ENCODE measurements around the gene MTUS2.
"Not testable (repeated sequence)": the region's sequence is repeated elsewhere in the genome, so short reads cannot be mapped to it uniquely, and the experiment has no call there.

Gene MTUS2

DNA sequence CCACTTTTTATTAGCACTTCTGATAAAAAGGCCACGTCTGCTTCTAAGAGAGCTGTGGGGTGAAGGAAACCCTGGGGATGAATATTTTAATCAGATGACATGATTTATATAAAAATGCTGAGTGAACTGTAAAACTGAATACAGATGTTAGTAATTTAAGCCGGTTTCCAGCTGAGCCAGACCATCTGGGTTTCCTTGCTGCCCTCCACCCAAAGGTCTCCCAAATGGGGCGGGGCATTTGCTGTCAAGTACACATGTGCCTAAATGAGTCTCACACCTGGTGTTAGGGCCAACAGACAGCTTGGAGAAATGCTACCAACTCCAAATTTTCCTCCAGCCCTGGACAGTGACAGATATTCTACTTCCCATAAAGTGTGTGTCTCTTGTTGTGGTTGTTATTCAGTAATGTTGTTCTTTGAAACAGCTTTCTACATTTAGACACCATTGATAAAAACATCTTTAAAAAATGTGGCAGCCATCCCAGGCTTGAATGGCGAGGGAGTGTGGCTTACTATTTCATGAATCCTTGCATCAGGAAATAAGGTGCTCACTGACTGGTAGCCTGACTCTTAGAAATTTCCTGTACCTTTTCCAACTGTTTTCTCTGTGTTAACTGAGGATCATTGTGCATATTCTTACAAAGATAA is 350.4 kb downstream of the MTUS2 start:
- no peak for DNase-seq

DNA sequence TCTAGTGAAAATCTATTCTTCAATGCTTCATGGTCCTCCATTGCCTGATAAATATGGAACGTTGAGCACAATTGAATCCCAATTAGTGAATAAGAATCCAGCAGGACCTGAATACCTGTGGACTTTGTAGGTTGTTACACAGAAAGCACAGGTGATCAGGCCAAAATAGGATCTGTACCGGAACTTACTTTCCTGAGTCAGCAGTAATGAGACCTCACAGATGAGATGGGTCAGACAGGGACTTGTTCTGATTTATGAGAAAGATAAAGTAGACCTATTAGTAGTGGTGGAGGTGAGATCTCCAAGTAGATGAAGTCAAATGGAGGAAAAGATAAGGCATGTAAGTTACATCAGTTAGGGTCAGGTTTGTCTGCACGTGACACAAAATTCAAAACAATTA is 351.1 kb downstream of the MTUS2 start:
- no peak for DNase-seq

DNA sequence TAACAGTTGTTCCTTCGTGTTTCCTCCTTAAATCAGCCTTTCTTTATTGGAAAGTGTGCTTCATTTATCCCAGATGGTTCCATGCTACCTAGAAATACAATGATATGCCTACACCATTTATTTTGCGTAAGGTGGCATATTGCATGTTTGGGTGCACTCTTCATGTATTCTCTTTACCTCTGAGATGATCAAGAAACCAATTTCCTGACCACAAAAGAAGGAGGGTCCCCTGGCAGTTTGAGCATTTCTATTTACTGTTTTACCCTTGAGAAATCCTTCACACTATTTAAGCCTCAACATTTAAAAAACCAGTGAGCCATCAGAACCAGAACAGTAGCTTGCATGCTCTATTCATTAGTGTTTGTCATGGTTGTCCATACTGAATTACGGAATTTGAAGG is 354.0 kb downstream of the MTUS2 start:
- no peak for DNase-seq

DNA sequence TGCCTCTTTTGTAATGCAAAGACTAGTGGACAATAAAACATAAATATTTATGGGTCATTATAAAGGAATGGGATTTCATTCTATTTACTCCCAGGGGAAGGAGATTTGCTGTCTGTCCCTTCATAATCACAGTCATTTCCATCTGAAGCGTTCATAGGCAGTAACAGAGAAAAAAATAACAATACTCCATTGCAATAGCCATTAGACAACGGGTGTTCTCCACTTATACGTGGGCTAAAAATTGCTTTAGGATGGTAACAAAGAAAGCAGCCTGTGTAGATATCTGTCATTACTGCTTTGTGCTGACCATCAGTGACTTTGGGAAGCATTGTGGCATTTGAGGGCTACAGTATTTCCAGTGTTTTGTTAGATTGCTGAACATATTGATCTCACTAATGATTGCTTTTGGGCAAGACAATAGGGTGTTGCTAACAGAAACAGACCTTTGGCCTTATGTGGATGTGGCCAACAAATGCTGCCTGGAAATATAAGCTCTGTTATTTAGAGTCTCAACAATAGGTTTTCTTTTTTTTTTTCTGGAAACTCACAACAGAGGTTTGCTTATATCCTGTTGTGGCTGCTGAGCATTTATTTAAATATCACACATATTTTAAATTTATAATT is 355.2 kb downstream of the MTUS2 start:
- no peak for DNase-seq

DNA sequence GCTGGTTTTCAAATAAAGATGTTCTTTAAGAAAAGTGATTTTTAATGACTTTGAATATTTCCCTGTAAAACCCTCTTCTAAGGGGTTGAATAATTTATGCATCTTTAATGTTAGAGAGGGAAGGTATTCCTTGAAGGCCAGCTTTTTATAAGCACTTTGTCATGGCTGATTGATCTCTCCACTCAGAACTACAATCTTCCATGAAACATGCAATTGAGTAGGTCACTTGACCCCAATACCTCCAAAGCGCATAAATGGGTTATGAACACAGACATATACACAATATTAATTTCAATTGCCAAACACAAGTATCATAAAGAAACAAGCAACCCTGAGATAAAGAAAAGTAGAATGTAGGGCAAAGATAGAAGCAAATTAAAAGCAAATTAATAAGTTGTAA is 359.9 kb downstream of the MTUS2 start:
- DNase-seq, result no peak

DNA sequence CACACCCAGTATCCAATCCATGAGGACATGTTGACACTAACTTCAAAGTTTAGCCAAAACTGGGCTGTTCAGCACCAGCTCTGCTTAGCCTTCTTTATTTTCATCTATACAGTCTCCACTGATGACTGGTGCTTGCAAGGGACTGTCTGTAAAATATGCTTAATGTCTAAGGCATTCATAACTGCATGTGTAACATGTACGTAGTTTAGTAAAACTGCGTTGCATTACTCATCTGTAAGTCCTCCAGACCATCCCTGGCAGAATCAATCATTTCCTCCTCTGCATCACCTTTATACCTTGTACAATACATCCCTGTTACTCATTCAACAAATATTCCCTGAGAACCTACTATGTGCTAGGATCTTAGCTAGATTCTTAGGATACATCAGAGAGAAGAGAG is 362.1 kb downstream of the MTUS2 start:
- no peak for DNase-seq

DNA sequence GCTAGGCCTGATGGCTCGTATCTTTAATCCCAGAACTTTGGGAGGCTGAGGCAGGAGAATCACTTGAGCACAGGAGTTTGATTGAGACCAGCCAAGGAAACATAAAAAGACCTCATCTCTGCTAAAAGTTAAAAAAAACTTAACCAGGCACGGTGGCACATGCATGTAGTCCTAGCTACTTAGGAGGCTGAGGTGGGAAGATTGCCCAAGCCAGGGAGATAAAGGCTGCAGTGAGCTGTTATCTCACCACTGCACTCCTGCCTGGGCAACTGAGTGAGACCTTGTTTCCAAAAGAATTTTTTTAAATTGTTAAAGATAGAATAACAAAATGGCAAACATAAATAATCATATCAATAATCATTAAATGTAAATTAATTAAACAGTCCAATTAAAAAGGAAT is 365.8 kb downstream of the MTUS2 start:
- no peak for DNase-seq

DNA sequence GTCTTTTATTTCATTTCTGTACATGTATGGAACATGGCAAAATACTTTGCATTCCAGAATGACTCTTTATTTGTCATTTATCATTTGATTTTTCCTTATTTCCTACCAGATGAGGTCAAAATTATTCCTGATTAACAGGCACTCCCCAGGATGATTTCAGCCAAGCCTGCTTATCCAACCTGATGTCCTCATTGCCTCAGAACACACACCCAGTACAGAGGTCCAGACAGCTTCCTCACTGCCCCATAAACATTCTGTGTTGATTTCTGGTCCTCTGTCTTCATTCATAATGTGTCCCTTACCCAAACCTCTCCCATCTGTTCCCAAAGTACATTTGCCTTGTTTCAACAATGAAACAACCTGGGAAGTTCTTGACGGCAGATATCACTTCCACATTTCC is 367.4 kb downstream of the MTUS2 start:
- no peak for DNase-seq

DNA sequence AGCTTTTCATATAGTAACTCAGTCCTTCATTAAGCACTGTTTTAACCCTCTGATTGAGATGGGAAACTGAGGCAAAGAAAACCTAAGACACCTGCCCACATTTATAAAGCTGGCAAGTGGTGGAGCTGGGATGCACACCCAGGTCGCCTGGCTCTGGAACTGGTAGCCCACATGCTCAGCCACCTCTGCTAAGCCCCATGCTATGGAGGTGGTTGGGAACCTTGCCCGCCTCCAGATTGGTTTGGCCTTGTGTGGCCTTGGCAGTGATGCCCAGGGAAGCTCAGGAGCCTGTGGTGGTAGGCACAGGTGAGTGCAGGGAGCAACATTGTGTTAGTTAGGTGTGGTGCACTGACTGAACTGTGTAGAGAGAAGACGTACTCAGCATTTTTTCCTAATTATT is 370.2 kb downstream of the MTUS2 start:
- no peak for DNase-seq

DNA sequence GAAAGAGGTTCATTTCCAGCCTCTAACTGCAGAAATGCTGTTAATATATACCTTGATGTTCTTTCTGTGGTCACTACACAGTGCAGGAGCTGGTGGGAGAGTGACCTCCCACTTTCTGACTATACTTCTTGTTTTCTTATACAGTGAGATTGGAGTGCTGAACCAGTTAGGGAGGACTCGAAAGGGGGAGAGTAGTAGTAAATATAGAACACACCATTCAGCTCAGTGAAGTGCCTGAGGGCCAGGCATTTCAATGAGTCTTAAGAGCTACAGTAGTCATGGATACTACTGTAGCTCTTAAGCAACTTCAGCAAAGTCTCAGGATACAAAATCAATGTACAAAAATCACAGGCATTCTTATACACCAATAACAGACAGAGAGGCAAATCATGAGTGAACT is 372.9 kb downstream of the MTUS2 start:
- DNase-seq, result no peak

DNA sequence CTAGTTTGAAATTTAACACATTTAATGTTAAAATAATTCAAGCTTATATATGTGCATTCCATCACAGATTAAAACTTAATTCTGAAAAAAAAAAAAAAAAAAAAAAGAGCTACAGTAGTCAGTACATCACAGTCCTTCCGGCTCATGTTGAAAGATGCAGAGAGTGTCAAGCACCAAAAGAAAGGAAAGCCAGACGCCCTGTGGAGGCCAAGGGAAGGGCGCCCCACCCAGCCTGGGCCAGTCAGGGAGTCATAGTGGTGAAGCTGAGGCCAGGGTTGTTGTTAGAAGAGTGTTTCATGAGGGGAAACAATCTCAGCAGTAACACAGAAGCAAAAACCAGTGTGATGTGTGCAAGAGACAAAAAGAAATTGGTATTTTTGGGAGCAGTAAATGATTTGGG is 375.3 kb downstream of the MTUS2 start:
- DNase-seq, result no peak

DNA sequence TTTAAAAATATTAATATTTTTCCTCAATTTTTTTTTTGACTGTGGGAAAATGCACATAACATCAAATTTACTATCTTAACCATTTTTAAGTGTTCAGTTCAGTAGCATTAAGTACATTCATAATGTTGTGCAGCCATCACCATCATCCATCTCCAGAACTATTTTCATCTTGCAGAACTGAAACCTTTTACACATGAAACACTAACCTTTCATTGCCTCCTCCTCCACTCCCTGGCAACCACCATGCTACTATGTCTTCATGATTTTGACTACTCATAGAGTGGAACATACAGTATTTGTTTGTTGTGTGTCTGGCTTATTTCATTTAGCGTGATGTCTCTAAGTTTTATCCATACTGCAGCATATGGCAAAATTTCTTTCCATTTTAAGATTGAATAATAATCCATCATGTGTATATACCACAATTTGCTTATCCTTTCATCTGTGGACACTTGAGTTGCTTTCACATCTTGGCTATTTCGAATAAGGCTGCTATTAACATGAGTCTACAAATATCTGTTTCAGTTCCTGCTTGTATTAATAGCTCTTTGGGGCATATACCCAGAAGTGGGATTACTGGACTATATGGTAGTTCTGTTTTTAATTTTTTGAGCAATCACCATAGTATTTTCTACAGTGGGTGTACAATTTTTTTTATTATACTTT is 376.4 kb downstream of the MTUS2 start:
- no peak for DNase-seq

DNA sequence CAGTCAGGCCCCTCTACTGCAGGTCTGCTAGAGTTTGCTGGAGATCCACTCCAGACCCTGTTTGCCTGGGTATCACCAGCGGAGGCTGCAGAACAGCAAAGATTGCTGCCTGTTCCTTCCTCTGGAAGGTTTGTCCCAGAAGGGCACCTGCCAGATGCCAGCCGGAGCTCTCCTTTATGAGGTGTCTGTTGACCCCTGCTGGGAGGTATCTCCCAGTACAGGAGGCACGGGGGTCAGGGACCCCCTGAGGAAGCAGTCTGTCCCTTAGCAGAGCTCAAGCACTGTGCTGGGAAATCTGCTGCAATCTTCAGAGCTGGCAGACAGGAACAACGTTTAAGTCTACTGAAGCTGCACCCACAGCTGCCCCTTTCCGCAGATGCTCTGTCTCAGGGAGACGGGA is 382.6 kb downstream of the MTUS2 start:
- DNase-seq, result not testable (repeated sequence)

DNA sequence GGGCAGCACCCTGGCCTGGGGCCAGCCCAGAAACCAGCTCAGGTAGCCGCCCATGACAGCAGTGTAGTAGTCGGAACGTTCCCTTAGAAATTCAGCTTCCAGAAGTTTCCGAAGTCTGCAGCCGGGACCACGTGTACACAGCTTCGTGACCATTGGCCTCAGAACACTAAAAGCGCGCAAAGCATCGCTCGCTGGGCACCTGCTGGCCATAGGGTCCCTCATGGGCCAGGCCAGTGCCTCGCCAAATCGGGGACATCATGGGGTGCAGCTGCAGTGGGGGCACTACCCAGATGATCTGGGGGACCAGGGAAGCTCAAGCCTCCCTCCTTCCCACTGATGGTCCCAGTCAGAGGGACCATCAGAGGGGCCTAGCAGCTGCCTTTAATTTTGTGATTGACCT is 384.5 kb downstream of the MTUS2 start:
- no peak for DNase-seq

DNA sequence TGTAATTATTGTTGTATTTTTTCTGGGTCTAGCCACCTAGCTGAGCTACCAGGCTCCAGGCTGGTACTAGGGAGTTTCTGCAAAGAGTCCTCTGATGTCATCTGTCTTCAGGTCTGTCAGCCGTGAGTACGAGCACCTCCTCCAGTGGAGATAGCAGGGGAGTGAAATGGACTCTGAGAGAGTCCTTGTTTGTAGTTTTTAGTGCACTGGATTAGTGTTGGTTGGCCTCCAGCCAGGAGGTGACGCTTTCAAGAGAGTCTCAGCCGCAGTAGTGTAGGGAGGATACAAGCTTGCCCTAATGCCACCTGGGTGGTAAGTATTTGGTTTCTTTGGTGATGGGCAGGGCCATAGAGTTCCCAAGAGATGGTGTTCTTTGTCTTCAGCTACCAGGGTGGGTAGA is 390.5 kb downstream of the MTUS2 start:
- no peak for DNase-seq

DNA sequence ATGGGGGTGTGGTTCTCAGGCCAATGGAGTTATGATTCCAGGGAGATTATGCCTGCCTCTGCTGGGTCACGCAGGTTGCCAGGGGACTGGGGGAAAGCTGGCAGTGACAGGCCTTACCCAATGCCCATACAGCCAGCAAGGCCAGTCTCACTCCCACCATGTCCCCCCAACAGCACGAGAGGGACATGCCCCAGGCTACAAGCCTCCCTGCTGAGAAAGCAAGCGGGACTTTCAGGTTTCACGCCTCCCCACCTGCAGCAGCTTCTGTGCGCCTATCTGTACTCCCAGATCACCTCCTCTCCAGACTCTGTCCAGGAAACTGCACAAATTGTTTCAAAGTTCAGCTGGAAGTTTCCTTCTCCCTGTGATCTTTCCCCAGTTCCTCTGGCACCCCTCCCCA is 391.0 kb downstream of the MTUS2 start:
- DNase-seq, result not testable (repeated sequence)

DNA sequence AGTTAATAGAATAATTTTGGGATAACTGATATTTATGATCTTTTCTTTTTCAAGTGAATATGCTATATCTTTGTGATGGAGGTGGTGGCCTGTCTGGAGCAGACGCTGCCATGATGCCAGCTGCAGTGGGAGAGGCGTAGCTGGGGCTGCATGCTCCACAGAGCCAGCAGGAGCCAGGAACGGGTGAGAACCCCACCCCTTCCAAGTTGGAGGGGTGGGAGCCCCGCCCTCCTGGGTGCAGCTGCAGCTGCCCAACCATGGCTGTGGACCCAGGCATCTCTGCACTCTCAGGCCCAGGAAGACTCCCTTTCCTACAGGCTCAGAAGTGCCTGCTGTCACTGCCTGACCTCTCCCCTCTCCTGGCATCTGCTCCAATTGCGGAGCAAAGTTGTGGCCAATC is 402.3 kb downstream of the MTUS2 start:
- no peak for DNase-seq

DNA sequence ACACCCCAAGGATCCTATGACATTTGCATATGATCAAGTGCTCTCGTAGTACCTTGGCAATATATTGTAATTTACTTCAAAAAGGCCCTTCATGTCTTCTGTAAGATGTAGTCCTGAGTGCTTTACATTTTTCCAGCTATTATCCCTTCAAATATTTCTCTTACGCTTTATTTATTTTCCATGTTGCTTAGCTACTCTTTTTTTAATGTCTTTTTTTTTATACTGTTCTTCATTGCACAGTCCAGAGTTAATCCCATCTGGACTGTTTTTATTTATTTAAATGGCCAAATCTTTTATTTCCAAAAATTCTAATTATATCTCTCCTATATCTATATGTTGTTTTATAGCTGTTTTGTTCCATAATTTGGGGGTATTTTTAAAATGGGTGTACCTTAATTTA is 404.1 kb downstream of the MTUS2 start:
- DNase-seq, result no peak

DNA sequence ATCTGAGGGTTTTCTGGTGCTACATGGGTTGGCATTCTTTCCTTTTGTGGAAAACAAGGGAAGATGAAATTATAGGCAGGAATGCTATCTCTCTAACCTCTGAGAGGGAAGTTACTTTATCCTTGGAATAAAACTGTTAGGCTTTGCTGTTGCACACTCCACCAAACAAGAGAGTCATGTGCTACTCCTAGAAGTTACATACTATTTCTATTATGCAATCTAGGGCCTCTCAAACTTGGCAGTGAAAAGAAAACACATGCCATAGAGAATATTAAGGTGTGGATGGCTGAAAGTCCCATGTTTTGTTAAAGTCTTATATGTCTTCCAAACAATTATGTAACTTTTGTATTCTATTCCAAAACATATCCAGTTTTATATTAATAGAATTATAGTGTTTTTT is 407.4 kb downstream of the MTUS2 start:
- no peak for DNase-seq

DNA sequence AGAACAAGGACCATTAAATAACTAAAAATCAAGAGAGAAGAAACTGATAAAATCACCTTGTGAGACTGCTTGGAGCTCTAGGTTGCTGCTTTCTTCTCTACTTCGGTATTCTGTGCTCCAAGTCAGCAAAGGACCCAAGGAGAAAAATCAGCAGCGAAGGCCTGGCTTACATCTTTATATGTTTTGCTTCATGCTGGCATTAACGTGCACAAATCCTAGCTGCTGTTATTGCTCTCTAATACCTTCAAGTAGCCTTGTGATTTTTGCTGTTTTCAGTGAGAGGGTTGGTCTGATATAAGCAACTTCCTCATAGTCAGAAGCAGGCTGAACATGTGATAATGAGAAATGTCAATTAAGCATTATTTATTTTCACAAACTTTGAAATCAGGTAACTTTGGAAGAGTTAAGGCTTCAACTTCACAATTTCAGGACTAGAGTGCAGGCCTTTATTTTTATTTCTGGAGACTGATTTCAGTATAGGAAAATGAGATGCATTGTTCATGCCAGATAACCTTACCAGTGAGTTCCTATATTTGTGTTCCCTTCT is 410.2 kb downstream of the MTUS2 start:
- DNase-seq, result no peak

DNA sequence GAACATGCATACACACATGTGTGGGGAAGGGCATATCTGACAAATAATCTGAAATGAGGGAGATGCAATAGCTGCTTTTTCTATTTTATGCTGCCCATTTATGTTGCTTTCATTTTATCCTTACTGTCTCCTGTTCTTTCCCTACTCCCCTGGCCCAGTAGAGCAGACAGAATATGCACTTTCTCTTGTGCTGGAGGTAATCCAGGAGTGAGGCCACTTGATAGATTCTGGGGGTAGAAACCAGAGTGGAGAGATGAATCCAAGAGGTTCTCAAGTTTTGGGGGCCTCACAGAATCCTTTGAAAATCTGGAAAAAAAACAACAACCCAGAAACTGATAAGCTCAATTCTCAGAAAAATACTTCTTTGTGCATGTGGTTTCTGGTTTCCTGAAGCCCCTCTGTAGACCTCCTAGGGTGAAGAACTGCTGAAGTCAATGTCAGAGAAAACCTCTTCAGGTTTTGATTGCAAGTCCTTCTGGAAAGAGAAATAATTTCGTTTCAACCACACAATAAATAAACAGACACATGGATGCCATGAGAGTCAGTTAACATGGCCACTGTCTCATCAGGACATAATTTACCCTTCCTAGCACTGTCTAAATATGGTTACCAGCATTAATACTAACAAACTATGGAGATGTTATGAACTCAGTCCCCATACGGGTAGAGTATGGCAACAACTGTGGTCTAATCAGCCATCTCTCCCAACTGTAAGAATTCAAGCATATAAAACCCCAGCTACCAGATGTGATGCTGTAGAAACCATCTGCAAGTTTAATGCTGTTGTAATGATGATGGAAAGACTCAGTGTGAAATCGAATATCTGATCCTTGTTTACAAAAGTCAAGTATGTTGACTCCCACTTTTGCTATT is 419.8 kb downstream of the MTUS2 start:
- no peak for DNase-seq

DNA sequence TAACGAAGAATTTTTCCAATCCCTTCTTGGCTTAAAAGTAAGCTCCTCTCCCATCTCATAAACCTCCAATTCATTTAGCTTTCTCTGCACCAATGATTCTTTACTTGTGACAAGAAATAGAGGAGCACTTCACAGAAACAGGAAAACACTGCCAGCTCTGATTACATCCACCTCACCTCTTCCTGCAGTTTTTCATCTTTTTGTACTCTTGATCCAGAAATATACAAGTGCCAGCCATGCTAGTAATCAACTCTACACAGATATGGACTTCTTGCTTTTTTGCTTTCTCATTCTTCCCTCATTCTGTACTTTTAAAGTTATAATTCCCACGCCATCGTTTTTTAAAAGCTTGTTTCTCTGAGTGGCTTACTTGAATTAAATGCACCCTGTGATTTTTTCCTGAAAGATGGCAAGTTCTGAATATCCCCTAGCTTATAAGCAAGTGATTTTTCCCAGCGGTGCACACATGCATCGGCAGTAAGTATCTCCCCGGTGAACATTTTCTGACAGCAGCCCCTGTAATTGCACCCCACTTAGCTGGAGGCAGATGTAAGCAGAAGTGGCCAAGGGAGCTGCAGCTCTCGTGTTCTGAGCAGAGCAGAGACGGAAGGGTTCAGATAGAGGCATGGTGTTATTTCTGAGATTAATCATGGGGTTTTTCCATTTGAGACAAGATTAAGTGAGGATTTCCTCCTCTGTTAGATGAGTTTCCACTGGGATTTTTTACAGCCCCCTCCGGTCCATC is 434.7 kb downstream of the MTUS2 start:
- DNase-seq, result no peak

DNA sequence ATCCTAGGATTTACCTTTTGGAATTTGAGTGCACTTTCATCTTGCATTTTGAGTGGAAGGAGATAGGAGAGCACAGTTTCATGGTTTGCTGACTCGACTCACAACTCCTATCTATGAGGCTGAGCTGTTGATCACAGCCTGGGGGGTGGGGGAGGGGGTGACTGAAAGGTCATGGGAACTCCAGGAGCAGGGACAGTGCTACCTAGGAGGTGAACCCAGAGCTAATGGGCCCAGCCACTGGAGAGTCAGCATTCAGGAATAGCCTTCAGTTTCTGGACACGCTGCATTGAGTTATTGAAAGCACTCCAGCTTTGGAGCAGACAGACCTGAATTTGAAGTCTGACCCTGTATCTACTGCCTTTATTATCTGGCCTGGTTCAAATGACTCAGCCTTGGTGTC is 435.4 kb downstream of the MTUS2 start:
- DNase-seq, result no peak

All from hippocampal formation (tissue), 2 donors.